Stimulated activated CD8-positive, alpha-beta memory T cell treated with anti-CD3 and anti-CD28 coated beads, Interleukin-15, amount 100 ng/mL, for 24 hours (primary cell): ENCODE measurements around the gene FCSK.
"Not testable (repeated sequence)": the region's sequence is repeated elsewhere in the genome, so short reads cannot be mapped to it uniquely, and the experiment has no call there.

Experiments
- DNase-seq: peaks from one replicate; pipeline ENCODE4 v3.0.0-alpha.2; 2020; ENCODE audit warnings: low read depth

The FCSK gene

DNA sequence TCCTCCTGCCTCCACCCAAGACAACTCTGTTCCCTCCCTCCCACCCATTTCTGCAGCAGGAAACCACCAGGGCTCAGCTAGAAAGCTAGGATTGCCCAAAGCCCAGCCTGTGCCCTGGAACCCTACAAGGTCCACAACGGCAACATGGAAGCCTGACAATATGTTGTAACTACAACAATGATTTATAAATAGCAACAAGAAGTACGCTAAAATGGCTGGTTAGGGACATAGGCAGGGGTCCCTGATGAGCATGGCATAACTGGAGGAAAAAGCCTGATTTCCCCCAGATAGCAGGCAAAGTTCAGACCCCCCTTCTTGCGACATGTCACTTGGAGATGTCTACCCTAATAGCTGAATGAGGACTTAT, 22.1 kb upstream of the FCSK start:
- no peak for DNase-seq

DNA sequence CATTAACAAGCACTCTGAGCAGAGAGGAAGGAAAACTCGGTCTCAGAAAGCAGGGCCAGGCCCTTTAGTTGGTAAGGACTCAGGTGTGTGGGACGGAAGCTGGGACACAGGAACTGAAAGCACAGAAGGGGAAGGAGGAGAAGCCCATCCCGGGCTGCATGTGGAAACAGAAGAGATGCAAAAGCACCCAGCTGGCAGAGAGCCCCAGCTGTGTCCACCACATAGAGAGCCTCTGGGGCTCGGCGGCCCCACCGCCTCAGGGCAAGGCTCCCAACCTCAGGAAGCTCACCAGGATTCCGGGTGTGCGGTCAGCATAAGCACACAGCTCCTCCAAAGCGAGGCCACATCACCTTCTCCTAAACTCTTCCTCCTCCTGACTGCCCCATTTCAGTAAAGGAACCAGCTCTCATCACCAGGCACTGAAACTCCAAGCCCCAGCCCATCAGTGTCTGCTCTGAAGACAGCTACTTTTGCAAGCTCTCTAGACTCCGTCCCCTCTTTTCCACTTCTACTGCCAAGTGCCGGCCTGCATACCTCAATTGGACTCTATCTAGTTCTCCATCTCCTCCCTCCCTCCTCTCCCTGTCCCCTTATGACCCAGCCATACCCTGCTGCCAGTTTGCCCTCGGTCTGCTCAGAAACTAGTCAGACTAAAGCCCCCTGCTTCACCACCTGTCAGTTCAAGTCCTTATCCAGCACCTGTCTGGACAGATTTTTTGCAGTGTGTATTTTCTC, 21.5 kb upstream of the FCSK start:
- DNase-seq: no peak

DNA sequence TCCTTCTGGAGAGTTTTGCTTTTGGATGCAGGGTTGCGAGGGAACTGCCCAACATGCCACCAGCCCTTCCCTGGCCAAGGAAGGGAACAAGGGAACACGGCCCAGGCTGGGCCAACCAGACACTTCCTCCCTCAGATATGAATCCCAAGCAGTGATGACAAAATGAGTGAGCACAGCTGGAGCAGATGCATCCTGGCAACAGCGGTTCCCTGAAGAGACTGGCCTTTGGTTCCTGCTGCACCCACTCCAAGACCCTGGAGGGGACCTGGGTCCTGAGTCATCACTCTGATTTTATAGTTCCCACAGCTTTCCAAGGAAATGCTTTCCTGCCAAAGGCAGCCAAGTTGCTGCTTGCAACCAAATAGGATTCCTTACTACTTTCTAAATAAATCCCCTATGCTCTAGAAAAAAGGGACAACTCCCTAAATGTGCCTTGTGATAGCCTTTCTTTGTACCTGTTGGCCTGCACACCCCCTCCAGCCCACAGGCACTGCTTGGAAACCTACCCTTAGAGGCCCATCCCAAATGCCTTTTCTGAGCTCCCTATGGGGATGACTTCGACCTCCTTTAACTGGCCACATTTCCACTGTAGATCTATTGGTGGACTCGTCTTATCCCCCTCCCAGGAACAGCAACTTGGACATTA, 20.8 kb upstream of the FCSK start:
- DNase-seq: no peak

DNA sequence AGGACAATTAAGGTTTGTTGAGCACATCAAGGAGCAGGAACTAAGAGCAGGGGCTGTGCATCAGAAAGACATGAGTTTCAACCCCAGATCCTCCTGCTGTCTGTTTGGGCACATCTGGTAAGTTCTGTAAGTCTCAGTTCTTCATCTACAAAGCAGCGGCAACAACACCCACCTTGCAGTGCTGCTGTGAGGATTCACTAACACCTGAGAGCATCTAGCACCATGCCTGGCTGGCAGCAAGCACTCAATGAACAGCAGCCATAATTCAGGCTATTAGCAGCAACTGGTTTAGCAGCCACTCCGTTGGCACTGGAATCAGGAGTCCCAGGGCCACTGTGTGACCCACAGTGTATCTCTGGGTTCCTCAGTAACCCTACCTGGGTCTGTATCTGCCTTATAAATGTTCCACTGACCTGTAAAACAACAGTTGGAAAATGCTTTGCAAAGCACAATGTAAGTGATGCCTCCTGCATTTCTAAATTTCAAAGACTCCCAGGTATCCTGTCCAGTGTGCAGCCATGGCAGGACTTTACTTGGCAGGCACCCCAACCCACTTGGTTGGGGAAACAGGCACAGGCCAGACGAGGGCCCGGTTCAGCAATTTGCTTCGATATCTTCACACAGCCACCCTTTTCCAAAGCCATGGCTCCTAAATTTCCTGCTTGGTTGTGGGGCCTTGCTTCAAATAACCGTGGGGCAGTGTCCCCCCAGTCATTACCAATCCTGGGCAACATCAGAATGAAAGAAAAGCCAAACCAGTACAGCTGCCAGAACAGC, 19.7 kb upstream of the FCSK start:
- DNase-seq: no peak

DNA sequence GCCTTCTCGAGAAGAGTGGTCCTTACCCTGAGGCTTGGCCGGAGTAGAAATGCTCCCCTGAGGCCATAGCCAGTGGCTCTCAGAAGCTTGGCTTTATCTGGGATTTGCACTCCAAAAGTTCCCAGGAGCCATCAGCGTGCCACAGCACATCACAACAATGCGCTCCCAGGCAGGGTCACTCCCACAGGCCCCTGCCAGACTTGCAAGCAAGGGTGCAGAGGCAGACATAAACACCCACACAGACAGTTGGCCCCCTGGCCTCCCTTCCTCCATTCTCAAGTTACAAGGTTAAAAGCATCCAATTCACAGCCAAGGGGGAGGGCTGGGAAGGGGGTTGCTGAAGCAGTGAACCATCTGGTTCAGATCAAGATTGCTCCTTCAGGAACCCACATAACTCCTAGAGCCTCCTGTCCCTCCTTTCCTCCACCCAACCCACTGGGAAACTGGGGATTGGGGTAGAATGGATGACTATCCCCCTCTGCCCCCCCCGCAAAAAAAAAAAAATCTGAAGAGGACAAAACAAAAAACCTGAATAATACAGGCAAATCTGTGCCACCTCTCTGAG, 17.3 kb upstream of the FCSK start:
- no peak for DNase-seq

DNA sequence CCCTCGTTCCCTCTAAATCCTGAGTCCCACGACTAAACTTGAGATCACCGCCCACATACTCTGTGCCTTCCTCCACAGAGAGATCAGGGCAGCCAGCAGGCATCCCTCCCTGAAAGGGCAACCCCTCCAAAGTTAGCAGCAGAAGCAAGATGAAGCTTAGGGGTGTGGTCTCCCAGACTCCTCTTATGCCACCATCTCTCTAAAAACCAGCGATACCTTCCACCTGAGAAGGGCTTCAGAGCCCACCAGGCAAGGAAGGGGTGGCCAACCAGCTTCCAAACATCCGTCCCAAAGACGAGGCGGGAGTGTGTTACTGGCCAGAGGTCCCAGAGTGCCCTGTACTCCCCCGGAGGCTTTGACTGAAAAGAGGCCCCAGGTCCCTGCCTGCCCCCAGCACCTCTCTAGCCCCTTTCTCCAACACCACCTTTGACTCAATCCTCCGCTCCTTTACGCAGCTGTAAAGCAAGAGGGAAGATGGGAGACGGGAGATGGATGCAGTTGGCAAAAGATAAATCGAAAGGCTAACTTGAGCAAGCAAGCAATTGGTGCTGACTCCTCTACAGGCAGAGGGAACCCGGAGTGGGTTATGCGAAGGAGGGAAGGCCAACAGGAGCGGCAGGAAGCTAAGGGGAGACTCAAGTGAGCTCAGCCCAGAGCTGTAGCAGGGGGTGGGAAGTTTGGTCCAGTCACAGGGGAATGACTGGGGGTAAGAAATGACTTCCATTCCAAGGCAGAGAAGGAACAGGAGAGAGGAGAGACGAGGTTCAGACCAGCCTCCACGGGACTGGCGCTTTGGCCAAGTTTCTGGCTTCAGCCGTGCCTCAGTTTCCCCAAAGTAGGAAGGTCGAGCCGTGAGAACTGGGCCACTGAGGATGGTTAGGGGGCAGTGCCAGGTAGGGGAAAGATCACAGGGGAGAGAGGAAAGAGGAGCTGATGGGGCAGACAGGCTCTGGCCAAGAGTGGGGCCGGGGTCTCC, 16.5 kb upstream of the FCSK start:
- DNase-seq: no peak

DNA sequence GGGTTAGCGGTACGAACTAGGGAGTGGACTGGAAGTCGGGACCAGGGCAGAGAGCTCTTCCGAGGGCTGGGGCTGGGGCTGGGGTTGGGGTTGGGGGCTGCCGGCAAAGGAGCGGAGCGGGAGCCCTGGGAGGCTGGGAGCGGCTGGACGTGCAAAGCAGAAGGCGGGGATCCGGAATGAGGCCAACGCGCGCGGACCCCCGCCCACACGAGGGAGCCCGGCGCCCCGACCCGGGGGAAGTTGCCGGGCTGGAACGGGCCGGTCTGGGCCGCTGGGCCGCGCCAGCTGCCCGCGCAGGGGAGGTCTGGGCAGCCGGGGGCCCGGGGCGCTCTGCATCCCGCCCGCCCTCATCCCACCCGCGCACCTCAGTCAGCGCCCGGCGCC, 15.8 kb upstream of the FCSK start:
- DNase-seq: no peak

DNA sequence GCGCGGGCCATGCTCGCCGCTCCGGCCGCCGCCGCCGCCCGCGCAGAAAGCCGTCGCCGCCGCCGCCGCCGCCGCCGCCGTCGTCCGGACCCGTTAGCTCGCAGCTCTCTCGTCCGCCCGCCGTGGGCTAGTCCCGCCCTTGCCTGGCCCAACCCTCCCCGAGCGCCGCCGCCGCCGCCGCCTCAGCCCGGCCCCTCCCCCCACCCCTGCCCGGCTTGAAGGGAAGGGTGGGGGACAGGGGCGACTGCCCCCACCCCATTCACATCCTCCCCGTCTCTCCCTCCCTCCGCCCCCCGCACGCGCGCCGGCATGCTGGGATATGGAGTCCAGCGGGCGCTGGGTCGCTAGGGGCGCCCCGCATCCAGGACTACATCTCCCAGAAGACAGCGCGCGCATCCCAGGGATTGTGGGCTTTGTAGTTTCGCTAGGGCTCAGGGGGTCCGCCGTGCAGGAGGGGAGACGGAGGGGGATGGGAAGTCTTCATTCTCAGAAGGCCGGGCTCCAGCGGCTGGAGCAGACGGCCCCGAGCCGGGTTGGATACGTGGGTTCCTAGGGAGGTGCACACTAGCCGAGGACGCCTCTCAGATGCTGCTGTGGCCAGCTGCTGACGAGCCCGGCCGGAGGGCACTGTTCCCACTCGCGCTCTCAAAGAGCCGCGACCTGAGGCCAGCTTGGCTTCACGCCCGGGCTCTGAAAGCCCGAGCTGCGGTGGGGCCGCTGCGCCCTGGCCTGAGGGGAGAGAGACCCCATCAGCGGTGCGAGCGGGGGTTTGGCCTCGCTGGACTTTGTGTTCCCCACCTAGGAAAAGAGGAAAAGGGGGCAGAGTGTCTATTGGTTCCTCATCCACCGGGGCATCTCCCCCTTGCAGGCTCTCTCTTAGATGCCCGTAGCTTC, 15.2 kb upstream of the FCSK start, which contains the start of gene ST3GAL2:
Gene ST3GAL2, minus strand, starts transcription at position 132 of the 894 bp plus-strand sequence. CDS start 40,570 bp downstream, outside the sequence.
- DNase-seq: peak; percentile 81

DNA sequence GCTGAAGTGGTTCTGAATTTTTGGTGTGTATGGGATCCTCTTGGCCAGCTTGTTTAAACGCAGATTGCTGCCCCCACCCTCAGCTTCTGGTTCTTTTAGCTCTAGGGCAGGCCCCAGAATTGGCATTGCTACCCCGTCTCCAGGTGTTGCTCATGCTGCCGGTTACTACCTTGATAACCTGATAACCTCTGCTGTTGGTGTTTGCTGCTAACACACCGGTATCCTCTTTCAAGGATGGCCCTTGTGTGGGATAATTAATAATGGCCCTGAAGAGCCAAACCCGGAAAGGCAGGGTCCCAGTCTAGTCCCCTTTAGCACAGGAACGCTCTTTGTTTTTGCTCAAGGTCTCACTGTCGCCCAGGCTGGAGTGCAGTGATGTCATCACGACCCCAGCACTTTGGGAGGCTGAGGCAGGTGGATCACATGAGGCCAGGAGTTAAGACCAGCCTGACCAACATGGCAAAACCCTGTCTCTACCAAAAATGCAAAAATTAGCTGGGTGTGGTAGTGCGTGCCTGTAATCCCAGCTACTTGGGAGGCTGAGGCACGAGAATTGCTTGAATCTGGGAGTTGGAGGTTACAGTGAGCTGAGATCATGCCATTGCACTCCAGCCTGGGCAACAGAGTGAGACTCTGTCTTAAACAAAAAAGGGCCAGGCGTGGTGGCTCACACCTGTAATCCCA, 14.2 kb upstream of the FCSK start:
- no peak for DNase-seq

DNA sequence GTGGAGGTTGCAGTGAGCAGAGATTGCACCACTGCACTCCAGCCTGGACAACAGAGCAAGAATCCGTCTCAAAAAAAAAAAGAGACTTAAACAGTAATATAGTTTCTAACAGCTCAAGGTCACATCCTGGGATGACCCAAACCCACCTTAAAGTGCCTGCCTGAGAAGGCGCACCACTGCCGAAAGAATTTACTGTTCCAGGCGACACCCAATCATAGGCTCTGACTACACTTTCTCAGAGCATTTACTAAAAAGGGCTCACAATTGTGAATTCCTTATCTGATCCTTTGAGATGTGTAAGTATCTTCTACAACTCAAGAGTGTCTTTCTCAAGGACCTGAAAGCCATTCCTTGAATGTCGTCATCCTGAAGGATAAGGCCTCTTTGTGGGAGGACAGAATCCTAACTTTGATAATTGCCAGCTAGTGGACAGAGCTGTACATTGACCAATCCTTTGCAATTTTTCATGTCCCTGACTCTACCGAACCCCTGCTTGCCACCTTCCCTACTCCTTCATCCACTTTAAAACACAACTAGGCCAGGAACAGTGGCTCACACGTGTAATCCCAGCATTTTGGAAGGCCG, 12.9 kb upstream of the FCSK start:
- no peak for DNase-seq

DNA sequence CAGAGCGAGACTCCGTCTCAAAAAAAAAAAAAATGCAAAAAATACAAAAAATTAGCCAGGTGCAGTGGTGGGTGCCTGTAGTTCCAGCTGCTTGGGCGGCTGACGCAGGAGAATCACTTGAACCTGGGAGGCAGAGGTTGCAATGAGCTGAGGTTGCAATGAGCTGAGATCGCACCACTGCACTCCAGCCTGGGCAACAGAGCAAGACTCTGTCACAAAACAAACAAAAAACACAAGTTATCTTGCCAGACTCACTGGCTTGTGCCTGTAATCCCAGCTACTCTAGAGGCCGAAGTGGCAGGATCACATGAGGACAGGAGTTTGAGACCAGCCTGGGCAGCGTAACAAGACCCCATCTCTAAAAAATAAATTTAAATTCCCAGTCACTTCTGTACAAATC, 12.1 kb upstream of the FCSK start:
- no peak for DNase-seq

DNA sequence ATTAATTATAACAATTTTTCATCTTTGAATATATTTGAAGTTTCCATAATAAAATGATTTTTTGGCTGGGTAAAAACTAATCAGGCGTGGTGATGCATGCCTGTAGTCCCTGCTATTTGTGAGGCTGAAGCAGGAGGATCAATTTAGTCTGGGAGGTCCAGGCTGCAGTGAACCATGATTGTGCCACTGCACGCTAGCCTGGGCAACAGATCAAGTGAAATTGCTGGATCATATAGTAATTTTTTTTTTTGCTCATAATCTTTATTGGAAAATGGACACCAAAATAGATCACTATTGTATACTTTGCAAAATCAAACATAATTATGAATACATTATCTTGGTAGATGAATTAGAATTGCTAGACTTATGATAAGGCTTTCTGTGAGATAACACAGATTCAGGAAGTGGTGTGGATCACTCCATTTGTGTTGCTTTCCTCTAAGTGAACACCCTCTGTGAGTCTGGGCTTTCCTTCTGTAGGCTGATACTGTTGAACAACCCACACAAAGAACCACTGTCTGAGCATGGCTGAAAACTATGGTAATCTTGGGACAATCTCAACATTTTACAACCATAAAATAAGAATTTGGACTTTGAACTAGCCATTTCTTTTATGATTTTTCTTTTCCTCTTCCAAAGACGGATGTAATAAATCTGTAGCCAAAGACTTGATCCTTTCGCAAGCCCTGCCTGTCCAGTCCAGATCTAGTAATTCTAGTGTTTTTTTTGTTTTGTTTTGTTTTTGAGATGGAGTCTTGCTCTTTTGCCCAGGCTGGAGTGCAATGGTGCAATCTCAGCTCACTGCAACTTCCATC, 9.9 kb upstream of the FCSK start:
- DNase-seq: no peak

DNA sequence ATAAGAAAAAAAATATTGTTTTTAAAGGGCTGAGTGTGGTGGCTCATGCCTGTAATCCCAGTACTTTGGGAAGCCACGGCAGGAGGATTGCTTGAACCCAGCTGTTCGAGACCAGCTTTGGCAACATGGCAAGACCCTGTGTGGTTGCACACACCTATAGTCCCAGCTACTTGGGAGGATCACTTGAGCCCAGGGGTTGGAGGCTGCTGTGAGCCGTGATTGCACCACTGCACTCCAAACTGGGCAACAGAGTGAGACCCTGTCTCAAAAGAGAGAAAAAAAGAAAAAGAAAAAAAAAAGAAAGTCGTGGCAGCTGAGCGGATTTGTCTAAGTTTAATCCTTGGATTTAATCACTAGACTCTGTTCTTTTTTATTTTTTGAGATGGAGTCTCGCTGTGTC, 6.3 kb upstream of the FCSK start:
- DNase-seq: no peak

DNA sequence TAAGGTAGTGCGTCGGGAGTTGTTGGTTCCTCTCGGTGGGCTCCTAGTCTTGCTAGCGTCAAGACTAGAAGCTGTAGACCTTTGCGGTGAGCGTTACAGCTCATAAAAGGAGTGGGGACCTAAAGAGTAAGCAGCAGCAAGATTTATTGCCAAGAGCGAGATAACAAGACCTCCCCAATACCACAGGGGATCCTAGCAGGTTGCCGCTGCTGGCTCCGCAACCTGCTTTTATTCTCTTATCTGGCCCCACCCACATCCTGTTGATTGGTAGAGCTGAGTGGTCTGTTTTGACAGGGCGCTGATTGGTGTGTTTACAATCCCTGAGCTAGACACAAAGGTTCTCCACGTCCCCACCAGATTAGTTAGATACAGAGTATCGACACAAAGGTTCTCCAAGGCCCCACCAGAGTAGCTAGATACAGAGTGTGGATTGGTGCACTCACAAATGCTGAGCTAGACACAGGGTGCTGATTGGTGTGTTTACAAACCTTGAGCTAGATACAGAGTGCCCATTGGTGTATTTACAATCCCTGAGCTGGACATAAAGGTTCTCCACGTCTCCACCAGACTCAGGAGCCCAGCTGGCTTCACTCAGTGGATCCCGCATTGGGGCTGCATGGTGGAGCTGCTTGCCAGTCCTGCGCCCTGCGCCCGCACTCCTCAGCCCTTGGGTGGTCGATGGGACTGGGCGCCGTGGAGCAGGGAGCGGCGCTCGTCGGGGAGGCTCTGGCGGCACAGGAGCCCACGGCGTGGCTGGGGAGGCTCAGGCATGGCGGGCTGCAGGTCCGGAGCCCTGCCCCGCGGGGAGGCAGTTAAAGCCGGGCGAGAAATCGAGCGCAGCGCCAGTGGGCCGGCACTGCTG, 4.0 kb upstream of the FCSK start:
- not testable (repeated sequence) for DNase-seq

DNA sequence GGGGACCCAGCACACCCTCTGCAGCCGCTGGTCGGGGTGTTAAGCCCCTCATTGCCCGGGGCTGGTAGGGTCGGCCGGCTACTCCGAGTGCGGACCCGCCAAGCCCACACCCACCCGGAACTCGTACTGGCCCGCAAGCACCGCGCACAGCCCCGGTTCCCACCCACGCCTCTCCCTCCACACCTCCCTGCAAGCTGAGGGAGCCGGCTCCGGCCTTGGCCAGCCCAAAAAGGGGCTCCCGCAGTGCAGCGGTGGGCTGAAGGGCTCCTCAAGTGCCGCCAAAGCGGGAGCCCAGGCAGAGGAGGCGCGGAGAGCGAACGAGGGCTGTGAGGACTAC, 3.4 kb upstream of the FCSK start:
- not testable (repeated sequence) for DNase-seq

DNA sequence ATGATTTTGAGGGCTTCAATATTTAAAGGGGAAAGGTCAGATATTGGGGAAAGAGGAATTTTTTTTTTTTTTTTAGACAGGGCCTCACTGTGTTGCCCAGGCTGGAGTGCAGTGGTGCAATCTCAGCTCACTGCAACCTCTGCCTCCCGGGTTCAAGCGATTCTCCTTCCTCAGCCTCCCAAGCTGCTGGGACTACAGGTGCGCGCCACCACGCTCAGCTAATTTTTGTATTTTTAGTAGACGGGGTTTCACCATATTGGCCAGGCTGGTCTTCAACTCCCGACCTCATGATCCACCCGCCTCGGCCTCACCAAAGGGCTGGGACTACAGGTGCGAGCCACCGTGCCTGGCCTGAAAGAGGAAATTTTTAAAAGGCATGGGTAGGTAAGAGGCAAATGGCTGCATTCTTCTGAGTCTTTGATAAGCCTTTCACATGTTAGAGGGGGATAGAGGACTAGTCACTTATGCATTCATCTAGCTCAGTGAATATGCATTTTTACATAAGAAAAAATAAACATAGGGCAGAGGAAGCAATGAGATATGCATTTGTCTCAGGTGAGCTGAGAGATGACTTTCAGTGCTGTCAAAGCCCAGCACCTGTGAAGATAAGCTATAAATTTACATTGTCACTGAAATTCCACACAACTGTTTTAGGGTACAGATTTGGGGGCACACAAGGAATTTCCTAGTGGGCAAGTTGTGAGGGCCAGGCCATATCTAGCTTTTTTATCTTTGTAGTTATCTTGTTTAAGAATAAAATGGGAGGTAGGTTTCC, 1.1 kb upstream of the FCSK start:
- DNase-seq: no peak

DNA sequence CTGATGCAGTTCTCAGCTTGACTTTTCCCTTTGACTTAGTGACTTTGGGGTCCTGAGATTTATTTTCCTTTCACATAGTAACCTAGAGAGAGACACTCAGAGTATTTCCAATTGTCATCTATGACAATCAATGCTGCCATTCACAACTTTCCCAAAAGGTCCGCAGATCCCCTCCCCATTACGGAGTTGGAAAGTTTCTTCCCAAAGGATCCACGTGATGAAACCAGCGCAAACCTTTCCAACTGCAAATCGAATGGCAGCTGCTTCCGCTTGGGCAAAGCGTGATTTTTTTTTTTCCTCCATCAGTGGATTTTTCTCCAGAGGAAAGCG, 538 bp upstream of the FCSK start:
- no peak for DNase-seq
